Retinal pigment epithelial cell (primary cell): Measurements from ENCODE around the gene RSF1.
A peak's percentile ranks its signal among the peaks of the same experiment; 100 is the strongest.

ENCODE experiments used
- DNase-seq: peaks from one replicate; pipeline ENCODE4 v3.0.0-alpha.2; 2010; ENCODE audit warnings: low read depth
- H3K4me3 ChIP-seq: 2 replicates; pipeline ENCODE4 v1.5.1; 2011; ENCODE audit warnings: mild to moderate bottlenecking, low read length, control low read depth, moderate library complexity
- CTCF ChIP-seq: conservative IDR thresholded peaks from 2 replicates; pipeline ENCODE4 v1.5.1; 2011; ENCODE audit warnings: low read depth, low read length, control low read depth, inconsistent platforms

The RSF1 gene

GRCh38 chr11:77630157-77630710, 190.3 kb downstream of the RSF1 start:
- DNase-seq: peak; percentile 64
- H3K4me3 ChIP-seq: no peak overlapping the region
- no peak for TF ChIP-seq CTCF

GRCh38 chr11:77619576-77620198, 200.8 kb downstream of the RSF1 start:
- TF ChIP-seq CTCF: peak; percentile 77
- no peak for DNase-seq
- no peak overlapping the region for H3K4me3 ChIP-seq

GRCh38 chr11:77617892-77618291, 202.6 kb downstream of the RSF1 start:
- DNase-seq: no peak
- no peak for TF ChIP-seq CTCF
- H3K4me3 ChIP-seq: no peak overlapping the region

- TF ChIP-seq CTCF: no peak
- H3K4me3 ChIP-seq: no peak overlapping the region
- no peak for DNase-seq
Measured at GRCh38 chr11:77611921-77612320, 208.6 kb downstream of the RSF1 start.
